HL-60/S4 (cell line): ENCODE data around the gene GFOD2.
"Not testable (repeated sequence)": the region's sequence is repeated elsewhere in the genome, so short reads cannot be mapped to it uniquely, and the experiment has no call there.

Experiments used
- in situ Hi-C: fragments of 300-500 bp; cut with MboI; formaldehyde crosslinking; loops from 2 replicates; pipeline ENCODE4 v1.14.3; 2022; ENCODE audit warnings: low sequenced_read_pairs

Gene GFOD2

GRCh38 chr16:67719048-67719777 is at the start of gene GFOD2:
Gene GFOD2 (minus strand): TSS chr16:67719316. CDS start chr16:67685715, 33,601 bp downstream.
- in situ Hi-C loops: no loop called here

- in situ Hi-C loops: no loop called here
Observed at GRCh38 chr16:67767953-67768352, 48.8 kb upstream of the GFOD2 start.

DNA sequence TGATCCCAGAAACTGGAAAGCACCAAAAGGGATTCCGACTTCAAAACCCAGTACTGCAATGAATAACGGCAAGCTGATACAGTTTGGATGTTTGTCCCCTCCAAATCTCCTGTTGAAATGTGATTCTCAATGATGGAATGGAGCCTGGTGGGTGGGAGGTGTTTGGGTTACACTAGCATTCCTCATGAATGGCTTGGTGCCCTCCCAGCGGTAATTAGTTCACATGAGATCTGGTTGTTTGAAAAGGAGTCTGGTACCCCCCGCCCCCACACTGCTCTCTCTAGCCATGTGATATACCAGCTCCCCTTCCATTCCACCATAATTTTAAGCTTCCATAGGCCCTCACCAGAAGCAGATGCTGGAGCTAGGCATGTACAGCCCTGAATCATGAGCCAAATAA is 47.2 kb upstream of the GFOD2 start:
- in situ Hi-C loops: no loop called here

DNA sequence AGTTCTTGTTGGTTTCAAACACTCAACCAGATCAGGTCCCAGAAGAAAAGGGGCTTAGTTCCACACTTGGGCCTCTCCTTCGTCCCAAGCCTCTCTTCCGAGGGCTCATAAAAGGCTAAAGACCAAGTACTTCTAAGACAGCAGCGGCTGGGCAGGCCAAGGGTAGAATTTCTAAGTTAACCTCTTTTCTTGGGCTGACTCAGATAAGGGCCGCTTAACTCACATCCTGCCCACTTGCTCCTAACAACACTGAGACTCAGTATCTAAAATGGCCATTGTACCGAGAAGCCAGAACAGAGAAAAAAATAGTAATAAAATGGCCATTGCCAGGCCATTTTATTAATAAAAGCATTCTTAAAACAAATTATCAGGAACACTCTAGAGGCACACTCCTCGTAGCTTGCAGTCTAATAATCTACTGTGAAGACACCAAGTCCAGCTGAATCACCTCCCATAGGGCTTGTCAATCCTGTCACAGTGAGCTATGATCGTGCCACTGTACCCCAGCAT is 45.1 kb upstream of the GFOD2 start:
- in situ Hi-C loops: no loop called here

GRCh38 chr16:67763066-67763465 is 44.0 kb upstream of the GFOD2 start:
- in situ Hi-C loops: no loop called here

GRCh38 chr16:67762385-67762784 is 43.3 kb upstream of the GFOD2 start:
- in situ Hi-C loops: no loop called here

DNA sequence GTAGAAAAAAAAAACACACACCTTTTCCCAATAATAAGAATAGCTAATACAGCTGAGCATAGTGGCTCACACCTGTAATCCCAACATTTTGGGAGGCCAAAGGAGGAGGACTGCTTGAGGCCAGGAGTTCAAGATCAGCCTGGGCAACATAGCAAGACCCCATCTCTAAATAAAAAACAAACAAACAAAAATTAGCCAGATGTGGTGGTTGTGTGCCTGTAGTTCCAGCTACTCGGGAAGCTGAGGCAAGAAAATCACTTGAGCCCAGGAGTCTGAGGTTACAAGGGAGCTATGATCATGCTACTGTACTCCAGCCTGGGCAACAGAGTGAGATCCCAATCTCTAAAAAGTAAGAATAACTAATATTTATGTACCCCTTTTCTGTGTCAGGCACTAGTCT is 42.8 kb upstream of the GFOD2 start:
- in situ Hi-C loops: no loop called here

- in situ Hi-C loops: no loop called here
Observed at GRCh38 chr16:67760956-67761230, 41.8 kb upstream of the GFOD2 start.

- in situ Hi-C loops: no loop called here
Observed at GRCh38 chr16:67760206-67760955, 41.3 kb upstream of the GFOD2 start.

GRCh38 chr16:67758966-67759365 is 39.9 kb upstream of the GFOD2 start:
- in situ Hi-C loops: no loop called here

DNA sequence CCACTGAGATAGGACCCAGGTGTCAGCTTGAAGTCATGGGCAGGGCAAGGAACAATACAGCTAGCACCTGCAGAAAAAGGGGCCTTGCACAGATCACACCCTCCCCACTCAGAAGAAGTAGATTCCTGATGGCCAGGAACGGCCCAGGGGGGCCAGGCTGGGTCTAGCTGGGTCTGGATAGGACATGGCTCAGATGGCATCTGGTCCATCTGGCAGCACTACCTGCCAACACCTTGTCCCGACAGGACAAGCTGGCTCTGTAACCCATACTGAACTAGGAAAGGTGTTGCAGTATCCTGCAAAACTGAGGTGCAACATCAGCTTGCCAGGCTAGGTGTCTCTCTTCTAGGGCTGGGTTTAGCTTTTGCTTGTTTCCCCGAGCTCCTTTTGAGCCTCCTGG is 38.9 kb upstream of the GFOD2 start:
- in situ Hi-C loops: no loop called here

GRCh38 chr16:67752641-67753040 is 33.5 kb upstream of the GFOD2 start:
- in situ Hi-C loops: no loop called here

DNA sequence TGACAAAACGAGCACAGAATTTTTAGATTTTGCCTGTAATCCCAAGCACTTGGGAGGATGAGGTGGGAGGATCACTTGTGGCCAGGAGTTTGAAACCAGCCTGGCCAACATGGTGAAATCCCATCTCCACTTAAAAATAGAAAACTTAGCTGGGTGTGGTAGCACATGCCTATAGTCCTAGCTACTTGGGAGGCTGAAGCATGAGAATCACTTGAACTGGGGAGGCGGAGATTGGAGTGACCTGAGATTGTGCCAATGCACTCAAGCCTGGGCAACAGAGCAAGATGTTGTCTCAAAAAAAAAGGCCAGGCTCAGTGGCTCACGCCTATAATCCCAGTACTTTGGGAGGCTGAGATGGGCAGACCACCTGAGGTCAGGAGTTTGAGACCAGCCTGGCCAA is 32.2 kb upstream of the GFOD2 start:
- in situ Hi-C loops: not testable (repeated sequence)

- in situ Hi-C loops: no loop called here
Observed at GRCh38 chr16:67750466-67750865, 31.4 kb upstream of the GFOD2 start.

- in situ Hi-C loops: no loop called here
Observed at GRCh38 chr16:67749436-67750078, 30.4 kb upstream of the GFOD2 start.

- in situ Hi-C loops: no loop called here
Observed at GRCh38 chr16:67748834-67749233, 29.7 kb upstream of the GFOD2 start.

DNA sequence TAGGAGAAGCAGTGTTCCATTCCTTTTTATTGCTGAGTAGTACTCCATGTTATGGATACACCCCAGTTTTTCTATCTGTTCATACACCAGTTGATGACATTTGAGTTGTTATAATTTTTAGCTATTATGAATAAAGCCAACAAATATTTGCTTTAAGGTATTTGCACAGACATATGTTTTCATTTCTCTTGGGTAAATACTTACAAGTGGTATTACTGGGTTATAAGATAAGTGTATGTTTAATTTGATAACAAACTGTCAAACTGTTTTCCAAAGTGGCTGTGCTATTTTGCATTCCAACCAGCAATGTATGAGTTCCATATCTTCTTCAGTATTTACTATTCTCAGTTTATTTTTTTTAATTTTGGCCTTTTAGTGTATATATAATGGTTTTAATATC is 27.7 kb upstream of the GFOD2 start:
- in situ Hi-C loops: no loop called here

- in situ Hi-C loops: no loop called here
Observed at GRCh38 chr16:67741118-67741517, 22.0 kb upstream of the GFOD2 start.

GRCh38 chr16:67740391-67740790 is 21.3 kb upstream of the GFOD2 start:
- in situ Hi-C loops: no loop called here

- in situ Hi-C loops: no loop called here
Observed at GRCh38 chr16:67736858-67737257, 17.7 kb upstream of the GFOD2 start.

- in situ Hi-C loops: no loop called here
Observed at GRCh38 chr16:67734731-67735201, 15.7 kb upstream of the GFOD2 start.
